ENCODE measurements around the gene ADH4. TPM values are rescaled to one million over a fixed set of nuclear protein-coding genes. Genes with fewer than 3 reads are reported as not detected.

Gene ADH4
- total RNA-seq, 1 experiment from 2014 or later = 0.10 TPM

DNA sequence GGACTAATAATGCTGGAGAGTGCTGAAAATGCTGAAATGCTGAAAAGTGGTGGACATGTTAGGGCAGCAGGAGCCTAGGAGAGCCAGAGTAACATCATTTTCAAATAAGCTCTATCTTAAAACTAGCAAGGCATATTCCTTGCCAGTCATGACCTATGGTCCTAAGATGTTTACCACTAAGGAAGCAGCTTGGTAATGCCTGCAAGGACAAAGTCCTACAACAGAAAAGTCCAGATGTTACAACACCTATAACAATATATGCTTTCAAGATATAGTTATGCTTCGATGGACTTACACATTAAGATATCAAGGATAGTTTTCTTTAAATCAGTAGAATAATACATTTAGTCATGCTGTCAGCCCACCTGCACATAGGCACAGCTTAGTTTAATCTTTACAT, 4.5 kb upstream of the ADH4 start:
- BruUV-seq (replicated peaks) = no TSS peak
- ChIA-PET CTCF (no interaction called here), POLR2A (no interaction called here)

DNA sequence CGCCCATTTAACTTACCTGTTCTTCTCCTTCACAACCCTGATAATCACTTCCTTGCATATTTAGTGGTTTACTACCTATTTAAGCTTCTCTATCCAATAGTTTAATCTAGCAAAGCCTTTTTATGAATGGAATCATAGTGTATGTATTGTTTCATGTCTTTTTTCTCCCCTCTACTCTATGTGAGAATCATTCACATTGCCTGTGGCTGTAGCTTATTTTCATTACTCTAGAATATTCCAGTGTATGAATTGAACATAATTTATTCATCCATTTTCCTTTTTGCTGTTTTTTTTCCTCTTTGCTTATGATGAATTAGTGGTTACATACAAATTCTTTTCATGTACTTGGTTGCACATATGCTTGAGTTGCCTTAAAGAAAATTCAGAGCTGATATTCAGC, 490 bp upstream of the ADH4 start:
- no TSS peak for BruUV-seq (replicated peaks)
- no peaks in the 10 kb centered on the region for H3K9me3 ChIP-seq (ENCODE audit: control insufficient read depth, insufficient read depth, low read depth, low read length)
- DNase-seq (ENCODE audit: low read depth, low spot score) = no peak
- H3K27ac ChIP-seq (ENCODE audit: low read length) = no peak overlapping the region
- ATAC-seq = no peak
- POLR2A ChIA-PET = no interaction called here
- H3K27me3 ChIP-seq (ENCODE audit: control insufficient read depth, insufficient read depth, low read length) = no peaks in the 10 kb centered on the region
- intact Hi-C loops (cut with micrococcal nuclease; ENCODE audit: unreplicated experiment) = no loop called here
- in situ Hi-C loops (cut with HindIII; ENCODE audit: low pct_unique_long_range_greater_than_20kb, low sequenced_read_pairs) = no loop called here
- H3K4me1 ChIP-seq (ENCODE audit: control insufficient read depth, insufficient read depth, low read length) = no peaks in the 10 kb centered on the region
- CTCF ChIA-PET = no interaction called here
- H3K36me3 ChIP-seq (ENCODE audit: control insufficient read depth, insufficient read depth, low read length) = no peaks in the 10 kb centered on the region
- no peak overlapping the region for H3K4me3 ChIP-seq (ENCODE audit: low read depth in 2 of 2, low read length in 2 of 2)
- TF ChIP-seq, protein P1, sequence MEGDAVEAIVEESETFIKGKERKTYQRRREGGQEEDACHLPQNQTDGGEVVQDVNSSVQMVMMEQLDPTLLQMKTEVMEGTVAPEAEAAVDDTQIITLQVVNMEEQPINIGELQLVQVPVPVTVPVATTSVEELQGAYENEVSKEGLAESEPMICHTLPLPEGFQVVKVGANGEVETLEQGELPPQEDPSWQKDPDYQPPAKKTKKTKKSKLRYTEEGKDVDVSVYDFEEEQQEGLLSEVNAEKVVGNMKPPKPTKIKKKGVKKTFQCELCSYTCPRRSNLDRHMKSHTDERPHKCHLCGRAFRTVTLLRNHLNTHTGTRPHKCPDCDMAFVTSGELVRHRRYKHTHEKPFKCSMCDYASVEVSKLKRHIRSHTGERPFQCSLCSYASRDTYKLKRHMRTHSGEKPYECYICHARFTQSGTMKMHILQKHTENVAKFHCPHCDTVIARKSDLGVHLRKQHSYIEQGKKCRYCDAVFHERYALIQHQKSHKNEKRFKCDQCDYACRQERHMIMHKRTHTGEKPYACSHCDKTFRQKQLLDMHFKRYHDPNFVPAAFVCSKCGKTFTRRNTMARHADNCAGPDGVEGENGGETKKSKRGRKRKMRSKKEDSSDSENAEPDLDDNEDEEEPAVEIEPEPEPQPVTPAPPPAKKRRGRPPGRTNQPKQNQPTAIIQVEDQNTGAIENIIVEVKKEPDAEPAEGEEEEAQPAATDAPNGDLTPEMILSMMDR (IDR thresholded peaks at IDR 0.05) = no peak
- TF ChIP-seq SIN3A (IDR thresholded peaks at IDR 0.05; ENCODE audit: borderline replicate concordance, insufficient read depth, low read depth, low read length) (no peak), TCF7L2 (IDR thresholded peaks at IDR 0.05; ENCODE audit: low read depth, low read length) (no peak), POLR2AphosphoS5 (IDR thresholded peaks at IDR 0.05; ENCODE audit: low read depth, low read length) (no peak)
- TF ChIP-seq, protein P2, sequence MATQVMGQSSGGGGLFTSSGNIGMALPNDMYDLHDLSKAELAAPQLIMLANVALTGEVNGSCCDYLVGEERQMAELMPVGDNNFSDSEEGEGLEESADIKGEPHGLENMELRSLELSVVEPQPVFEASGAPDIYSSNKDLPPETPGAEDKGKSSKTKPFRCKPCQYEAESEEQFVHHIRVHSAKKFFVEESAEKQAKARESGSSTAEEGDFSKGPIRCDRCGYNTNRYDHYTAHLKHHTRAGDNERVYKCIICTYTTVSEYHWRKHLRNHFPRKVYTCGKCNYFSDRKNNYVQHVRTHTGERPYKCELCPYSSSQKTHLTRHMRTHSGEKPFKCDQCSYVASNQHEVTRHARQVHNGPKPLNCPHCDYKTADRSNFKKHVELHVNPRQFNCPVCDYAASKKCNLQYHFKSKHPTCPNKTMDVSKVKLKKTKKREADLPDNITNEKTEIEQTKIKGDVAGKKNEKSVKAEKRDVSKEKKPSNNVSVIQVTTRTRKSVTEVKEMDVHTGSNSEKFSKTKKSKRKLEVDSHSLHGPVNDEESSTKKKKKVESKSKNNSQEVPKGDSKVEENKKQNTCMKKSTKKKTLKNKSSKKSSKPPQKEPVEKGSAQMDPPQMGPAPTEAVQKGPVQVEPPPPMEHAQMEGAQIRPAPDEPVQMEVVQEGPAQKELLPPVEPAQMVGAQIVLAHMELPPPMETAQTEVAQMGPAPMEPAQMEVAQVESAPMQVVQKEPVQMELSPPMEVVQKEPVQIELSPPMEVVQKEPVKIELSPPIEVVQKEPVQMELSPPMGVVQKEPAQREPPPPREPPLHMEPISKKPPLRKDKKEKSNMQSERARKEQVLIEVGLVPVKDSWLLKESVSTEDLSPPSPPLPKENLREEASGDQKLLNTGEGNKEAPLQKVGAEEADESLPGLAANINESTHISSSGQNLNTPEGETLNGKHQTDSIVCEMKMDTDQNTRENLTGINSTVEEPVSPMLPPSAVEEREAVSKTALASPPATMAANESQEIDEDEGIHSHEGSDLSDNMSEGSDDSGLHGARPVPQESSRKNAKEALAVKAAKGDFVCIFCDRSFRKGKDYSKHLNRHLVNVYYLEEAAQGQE (IDR thresholded peaks at IDR 0.05; ENCODE audit: insufficient read depth in 1 of 2, low read depth in 2 of 2, low read length in 1 of 2) = no peak

More for the DNA sequence above, 4.5 kb upstream of the ADH4 start:
- Histone ChIP-seq H3K4me1 (ENCODE audit: control insufficient read depth, insufficient read depth, low read length) (no peaks in the 10 kb centered on the region), H3K27ac (ENCODE audit: low read length) (no peak overlapping the region), H3K36me3 (ENCODE audit: control insufficient read depth, insufficient read depth, low read length) (no peaks in the 10 kb centered on the region), H3K4me3 (ENCODE audit: low read depth in 2 of 2, low read length in 2 of 2) (no peak overlapping the region), H3K27me3 (ENCODE audit: control insufficient read depth, insufficient read depth, low read length) (no peaks in the 10 kb centered on the region), H3K9me3 (ENCODE audit: control insufficient read depth, insufficient read depth, low read depth, low read length) (no peaks in the 10 kb centered on the region)
- intact Hi-C loops (cut with micrococcal nuclease; ENCODE audit: unreplicated experiment) = no loop called here
- ATAC-seq (no peak), DNase-seq (ENCODE audit: low read depth, low spot score) (no peak)
- TF ChIP-seq TCF7L2 (IDR thresholded peaks at IDR 0.05; ENCODE audit: low read depth, low read length) = no peak
- TF ChIP-seq, protein P1 (IDR thresholded peaks at IDR 0.05) = no peak
- TF ChIP-seq SIN3A (IDR thresholded peaks at IDR 0.05; ENCODE audit: borderline replicate concordance, insufficient read depth, low read depth, low read length) = no peak
- TF ChIP-seq, protein P2 (IDR thresholded peaks at IDR 0.05; ENCODE audit: insufficient read depth in 1 of 2, low read depth in 2 of 2, low read length in 1 of 2) = no peak
- TF ChIP-seq POLR2AphosphoS5 (IDR thresholded peaks at IDR 0.05; ENCODE audit: low read depth, low read length) = no peak
- in situ Hi-C loops (cut with HindIII; ENCODE audit: low pct_unique_long_range_greater_than_20kb, low sequenced_read_pairs) = no loop called here
